Neural cell (in vitro differentiated cells): ENCODE data around the gene DNER. TPM values are rescaled to one million over a fixed set of nuclear protein-coding genes. Genes with fewer than 3 reads are reported as not detected.

Experiments used
- H2AFZ ChIP-seq: fragments of 200-600, 300-800 bp; sonication (generic), shearing (Covaris generic); 2 replicates; pipeline ENCODE4 v1.6.0; 2014; ENCODE audit warnings: low read depth, mild to moderate bottlenecking, antibody characterized with exemption, low read length, moderate library complexity
- H3F3A ChIP-seq: fragments of 200-600 bp; shearing (Covaris generic); 2 replicates; pipeline ENCODE4 v1.6.1; 2016; ENCODE audit warnings: mild to moderate bottlenecking, moderate library complexity, mixed read lengths, antibody characterized with exemption, low read length; ENCODE audit not compliant: insufficient read depth, poor library complexity, severe bottlenecking
- H3K27ac ChIP-seq: fragments of 200-600, 300-800 bp; sonication (generic), shearing (Covaris generic); 2 replicates; pipeline ENCODE4 v1.5.1; 2014; ENCODE audit warnings: mild to moderate bottlenecking, low read length, moderate library complexity
- H3K27me3 ChIP-seq: fragments of 300-800, 200-600 bp; sonication (generic), shearing (Covaris generic); 2 replicates; pipeline ENCODE4 v1.6.0; 2014; ENCODE audit warnings: mild to moderate bottlenecking, low read depth, low read length, moderate library complexity; ENCODE audit not compliant: insufficient read depth
- H3K36me3 ChIP-seq: fragments of 300-800, 200-600 bp; sonication (generic), shearing (Covaris generic); 2 replicates; pipeline ENCODE4 v1.5.1; 2014; ENCODE audit warnings: mild to moderate bottlenecking, antibody characterized with exemption, low read length, moderate library complexity; ENCODE audit not compliant: insufficient read depth
- H3K4me2 ChIP-seq: fragments of 300-800, 200-600 bp; sonication (generic), shearing (Covaris generic); 2 replicates; pipeline ENCODE4 v1.6.0; 2014; ENCODE audit warnings: mild to moderate bottlenecking, low read length
- H3K4me3 ChIP-seq: fragments of 300-800, 200-600 bp; sonication (generic), shearing (Covaris generic); 2 replicates; pipeline ENCODE4 v1.5.1; 2014; ENCODE audit warnings: mild to moderate bottlenecking, low read length, moderate library complexity
- H3K79me2 ChIP-seq: fragments of 200-600 bp; shearing (Covaris generic); replicated peaks from 2 replicates; pipeline ENCODE4 v1.6.0; 2014; ENCODE audit warnings: mild to moderate bottlenecking, low read length, moderate library complexity; ENCODE audit not compliant: insufficient read depth
- H3K9ac ChIP-seq: fragments of 300-800, 200-600 bp; sonication (generic), shearing (Covaris generic); 2 replicates; pipeline ENCODE4 v1.6.1; 2016; ENCODE audit warnings: mild to moderate bottlenecking, low read length, mixed read lengths
- H3K9me2 ChIP-seq: fragments of 200-600 bp; shearing (Covaris generic); 2 replicates; pipeline ENCODE4 v1.6.1; 2016; ENCODE audit warnings: mild to moderate bottlenecking, low read length, mixed read lengths; ENCODE audit not compliant: insufficient read depth
- H3K9me3 ChIP-seq: fragments of 200-600, 300-800 bp; sonication (generic), shearing (Covaris generic); 2 replicates; pipeline ENCODE4 v1.6.1; 2016; ENCODE audit warnings: mild to moderate bottlenecking, mixed run types, low read length, moderate library complexity, mixed read lengths
- H4K20me1 ChIP-seq: fragments of 200-600 bp; shearing (Covaris generic); 2 replicates; pipeline ENCODE4 v1.6.1; 2016; ENCODE audit warnings: mild to moderate bottlenecking, mixed run types; ENCODE audit not compliant: insufficient read depth
- EP300 ChIP-seq: fragments of 450-650 bp; conservative IDR thresholded peaks from 2 replicates; pipeline ENCODE4 v1.6.1; 2014; ENCODE audit warnings: antibody characterized with exemption, mild to moderate bottlenecking, moderate library complexity; ENCODE audit not compliant: poor library complexity, severe bottlenecking
- EZH2 ChIP-seq: fragments of 200-600, 300-800 bp; shearing (Covaris generic), sonication (generic); IDR thresholded peaks from 2 replicates; pipeline ENCODE4 v1.6.1; 2014; ENCODE audit warnings: antibody characterized with exemption, low read length, borderline replicate concordance, mild to moderate bottlenecking; ENCODE audit not compliant: insufficient read depth, poor library complexity, severe bottlenecking
- MXI1 ChIP-seq: fragments of 450-650 bp; conservative IDR thresholded peaks from 2 replicates; pipeline ENCODE4 v1.6.1; 2014; ENCODE audit warnings: antibody characterized with exemption, mild to moderate bottlenecking; ENCODE audit not compliant: poor library complexity, severe bottlenecking
- POLR2AphosphoS5 ChIP-seq: IDR thresholded peaks from 2 replicates; pipeline ENCODE4 v1.6.1; 2012
- RAD21 ChIP-seq: fragments of 450-650 bp; conservative IDR thresholded peaks from 2 replicates; pipeline ENCODE4 v1.6.1; 2014; ENCODE audit warnings: antibody characterized with exemption, mild to moderate bottlenecking, moderate library complexity
- SMC3 ChIP-seq: fragments of 450-650 bp; conservative IDR thresholded peaks from 2 replicates; pipeline ENCODE4 v1.6.1; 2014; ENCODE audit warnings: antibody characterized with exemption, mild to moderate bottlenecking, moderate library complexity; ENCODE audit not compliant: poor library complexity
- TAF1 ChIP-seq: IDR thresholded peaks from 2 replicates; pipeline ENCODE4 v1.6.1; 2012; ENCODE audit warnings: low read depth
- polyA plus RNA-seq: library from polyadenylated mRNA; depleted of rRNA; stranded (reverse); fragments of >200 nt; gene quantifications from 2 replicates; pipeline ENCODE4 v1.2.3, GENCODE V29; 2014
- TF ChIP-seq, protein P1 (sequence below): IDR thresholded peaks from 2 replicates; pipeline ENCODE4 v1.6.1; 2012; ENCODE audit warnings: borderline replicate concordance
- TF ChIP-seq, protein P2 (sequence below): fragments of 450-650 bp; IDR thresholded peaks from 2 replicates; pipeline ENCODE4 v1.5.1; 2014; ENCODE audit warnings: antibody characterized with exemption, mild to moderate bottlenecking, moderate library complexity; ENCODE audit not compliant: poor library complexity, severe bottlenecking

The DNER gene
- polyA plus RNA-seq, 1 donor from 2014 or later = 310 TPM

DNA sequence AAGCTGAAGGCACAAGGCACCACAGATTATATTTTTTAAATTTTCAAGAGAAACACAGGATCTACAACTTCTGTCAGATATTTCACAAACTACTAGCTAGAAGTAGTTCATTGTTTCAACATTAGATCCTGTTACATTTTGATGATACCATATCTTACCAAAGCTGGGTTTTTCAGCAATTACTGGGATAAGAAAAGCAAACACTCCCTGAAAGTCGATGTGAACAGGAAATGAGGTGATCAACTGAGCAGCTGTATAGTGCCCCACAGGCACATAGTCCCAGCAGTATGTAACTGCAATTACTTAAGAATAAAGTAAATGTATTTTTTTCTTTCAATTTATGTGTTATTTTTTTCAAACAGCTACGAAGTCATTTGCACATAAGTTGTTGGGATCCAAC lies 103.5 kb downstream of the DNER start:
- no peaks in the 10 kb centered on the region for H3K9me2 ChIP-seq
- H3K27ac ChIP-seq = no peak overlapping the region
- no peaks in the 10 kb centered on the region for H4K20me1 ChIP-seq
- no peaks in the 10 kb centered on the region for H3K36me3 ChIP-seq
- no peak overlapping the region for H3K4me2 ChIP-seq
- H3K4me3 ChIP-seq = no peak overlapping the region
- no peaks in the 10 kb centered on the region for H3K79me2 ChIP-seq
- H3K9ac ChIP-seq = no peak overlapping the region
- H3K9me3 ChIP-seq = no peaks in the 10 kb centered on the region
- H3K27me3 ChIP-seq = no peaks in the 10 kb centered on the region
- no peak overlapping the region for H2AFZ ChIP-seq
- H3F3A ChIP-seq = no peaks in the 10 kb centered on the region
- TF ChIP-seq RAD21 (no peak), SMC3 (no peak), POLR2AphosphoS5 (no peak), EP300 (no peak), MXI1 (no peak), TAF1 (no peak), EZH2 (no peak)
- TF ChIP-seq, protein P1, sequence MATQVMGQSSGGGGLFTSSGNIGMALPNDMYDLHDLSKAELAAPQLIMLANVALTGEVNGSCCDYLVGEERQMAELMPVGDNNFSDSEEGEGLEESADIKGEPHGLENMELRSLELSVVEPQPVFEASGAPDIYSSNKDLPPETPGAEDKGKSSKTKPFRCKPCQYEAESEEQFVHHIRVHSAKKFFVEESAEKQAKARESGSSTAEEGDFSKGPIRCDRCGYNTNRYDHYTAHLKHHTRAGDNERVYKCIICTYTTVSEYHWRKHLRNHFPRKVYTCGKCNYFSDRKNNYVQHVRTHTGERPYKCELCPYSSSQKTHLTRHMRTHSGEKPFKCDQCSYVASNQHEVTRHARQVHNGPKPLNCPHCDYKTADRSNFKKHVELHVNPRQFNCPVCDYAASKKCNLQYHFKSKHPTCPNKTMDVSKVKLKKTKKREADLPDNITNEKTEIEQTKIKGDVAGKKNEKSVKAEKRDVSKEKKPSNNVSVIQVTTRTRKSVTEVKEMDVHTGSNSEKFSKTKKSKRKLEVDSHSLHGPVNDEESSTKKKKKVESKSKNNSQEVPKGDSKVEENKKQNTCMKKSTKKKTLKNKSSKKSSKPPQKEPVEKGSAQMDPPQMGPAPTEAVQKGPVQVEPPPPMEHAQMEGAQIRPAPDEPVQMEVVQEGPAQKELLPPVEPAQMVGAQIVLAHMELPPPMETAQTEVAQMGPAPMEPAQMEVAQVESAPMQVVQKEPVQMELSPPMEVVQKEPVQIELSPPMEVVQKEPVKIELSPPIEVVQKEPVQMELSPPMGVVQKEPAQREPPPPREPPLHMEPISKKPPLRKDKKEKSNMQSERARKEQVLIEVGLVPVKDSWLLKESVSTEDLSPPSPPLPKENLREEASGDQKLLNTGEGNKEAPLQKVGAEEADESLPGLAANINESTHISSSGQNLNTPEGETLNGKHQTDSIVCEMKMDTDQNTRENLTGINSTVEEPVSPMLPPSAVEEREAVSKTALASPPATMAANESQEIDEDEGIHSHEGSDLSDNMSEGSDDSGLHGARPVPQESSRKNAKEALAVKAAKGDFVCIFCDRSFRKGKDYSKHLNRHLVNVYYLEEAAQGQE = no peak
- TF ChIP-seq, protein P2, sequence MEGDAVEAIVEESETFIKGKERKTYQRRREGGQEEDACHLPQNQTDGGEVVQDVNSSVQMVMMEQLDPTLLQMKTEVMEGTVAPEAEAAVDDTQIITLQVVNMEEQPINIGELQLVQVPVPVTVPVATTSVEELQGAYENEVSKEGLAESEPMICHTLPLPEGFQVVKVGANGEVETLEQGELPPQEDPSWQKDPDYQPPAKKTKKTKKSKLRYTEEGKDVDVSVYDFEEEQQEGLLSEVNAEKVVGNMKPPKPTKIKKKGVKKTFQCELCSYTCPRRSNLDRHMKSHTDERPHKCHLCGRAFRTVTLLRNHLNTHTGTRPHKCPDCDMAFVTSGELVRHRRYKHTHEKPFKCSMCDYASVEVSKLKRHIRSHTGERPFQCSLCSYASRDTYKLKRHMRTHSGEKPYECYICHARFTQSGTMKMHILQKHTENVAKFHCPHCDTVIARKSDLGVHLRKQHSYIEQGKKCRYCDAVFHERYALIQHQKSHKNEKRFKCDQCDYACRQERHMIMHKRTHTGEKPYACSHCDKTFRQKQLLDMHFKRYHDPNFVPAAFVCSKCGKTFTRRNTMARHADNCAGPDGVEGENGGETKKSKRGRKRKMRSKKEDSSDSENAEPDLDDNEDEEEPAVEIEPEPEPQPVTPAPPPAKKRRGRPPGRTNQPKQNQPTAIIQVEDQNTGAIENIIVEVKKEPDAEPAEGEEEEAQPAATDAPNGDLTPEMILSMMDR = no peak

DNA sequence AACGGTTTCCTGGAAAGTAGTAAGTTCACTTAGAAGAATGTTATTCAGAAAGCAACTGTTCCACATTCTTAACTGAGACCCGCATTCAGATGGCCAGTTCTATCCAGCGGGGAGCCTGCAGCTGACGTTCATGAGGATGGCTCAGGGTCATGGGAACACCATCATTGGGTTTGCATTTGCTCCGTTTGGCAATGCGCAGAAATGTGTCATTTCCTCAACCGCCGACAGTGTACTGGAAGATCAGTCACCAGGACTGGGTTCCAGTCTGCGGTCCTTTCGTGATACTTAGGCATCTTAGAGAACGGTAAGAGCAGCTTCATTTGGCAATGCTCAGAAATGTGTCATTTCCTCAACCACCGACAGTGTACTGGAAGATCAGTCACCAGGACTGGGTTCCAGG lies 104.0 kb downstream of the DNER start:
- Histone ChIP-seq H3K9me2 (no peaks in the 10 kb centered on the region), H3K9me3 (no peaks in the 10 kb centered on the region), H3K4me3 (no peak overlapping the region), H3K36me3 (no peaks in the 10 kb centered on the region), H2AFZ (no peak overlapping the region), H3K4me2 (no peak overlapping the region), H3K27me3 (no peaks in the 10 kb centered on the region), H3K9ac (no peak overlapping the region), H4K20me1 (no peaks in the 10 kb centered on the region), H3K79me2 (no peaks in the 10 kb centered on the region), H3F3A (no peaks in the 10 kb centered on the region), H3K27ac (no peak overlapping the region)
- TF ChIP-seq, protein P2 = no peak
- TF ChIP-seq RAD21 = no peak
